Measurements from ENCODE around the gene C3orf22. TPM values are rescaled to one million over a fixed set of nuclear protein-coding genes. Genes with fewer than 3 reads are reported as not detected.

Gene C3orf22
- polyA plus RNA-seq, 1 donor from 2014 or later = not detected

GRCh38 chr3:126519506-126520455 is 39.0 kb downstream of the C3orf22 start:
- Histone ChIP-seq H3F3A (ENCODE audit: insufficient read depth, low read length, poor library complexity, severe bottlenecking) (no peaks in the 10 kb centered on the region), H3K9me3 (ENCODE audit: low read length) (no peaks in the 10 kb centered on the region), H3K9me2 (ENCODE audit: insufficient read depth, low read length) (no peaks in the 10 kb centered on the region), H3K9ac (ENCODE audit: low read length) (no peak overlapping the region), H3K27ac (ENCODE audit: low read length) (no peak overlapping the region), H3K4me3 (ENCODE audit: low read length) (no peak overlapping the region), H3K4me2 (ENCODE audit: low read length) (no peak overlapping the region), H3K27me3 (ENCODE audit: insufficient read depth, low read depth, low read length) (peaks cover 24% of the 10 kb centered on the region), H3K36me3 (ENCODE audit: insufficient read depth, low read length) (no peaks in the 10 kb centered on the region), H4K20me1 (ENCODE audit: insufficient read depth) (no peaks in the 10 kb centered on the region), H2AFZ (ENCODE audit: low read depth, low read length) (no peak overlapping the region), H3K79me2 (replicated peaks; ENCODE audit: insufficient read depth, low read length) (no peaks in the 10 kb centered on the region)
- TF ChIP-seq SMC3 (conservative IDR thresholded peaks at IDR 0.05; ENCODE audit: poor library complexity) (no peak), POLR2AphosphoS5 (IDR thresholded peaks at IDR 0.05) (no peak), MXI1 (conservative IDR thresholded peaks at IDR 0.05; ENCODE audit: poor library complexity, severe bottlenecking) (no peak), TAF1 (IDR thresholded peaks at IDR 0.05; ENCODE audit: low read depth) (no peak), RAD21 (conservative IDR thresholded peaks at IDR 0.05) (no peak), REST (IDR thresholded peaks at IDR 0.05; ENCODE audit: borderline replicate concordance) (no peak), EP300 (conservative IDR thresholded peaks at IDR 0.05; ENCODE audit: poor library complexity, severe bottlenecking) (no peak), EZH2 (IDR thresholded peaks at IDR 0.05; ENCODE audit: borderline replicate concordance, insufficient read depth, low read length, poor library complexity, severe bottlenecking) (no peak), CTCF (IDR thresholded peaks at IDR 0.05; ENCODE audit: poor library complexity, severe bottlenecking) (no peak)

GRCh38 chr3:126518779-126519177 is 40.0 kb downstream of the C3orf22 start:
- Histone ChIP-seq H4K20me1 (ENCODE audit: insufficient read depth) (no peaks in the 10 kb centered on the region), H3K27me3 (ENCODE audit: insufficient read depth, low read depth, low read length) (peaks cover 15% of the 10 kb centered on the region), H3F3A (ENCODE audit: insufficient read depth, low read length, poor library complexity, severe bottlenecking) (no peaks in the 10 kb centered on the region), H3K36me3 (ENCODE audit: insufficient read depth, low read length) (no peaks in the 10 kb centered on the region), H3K9me3 (ENCODE audit: low read length) (no peaks in the 10 kb centered on the region), H3K9ac (ENCODE audit: low read length) (no peak overlapping the region), H3K27ac (ENCODE audit: low read length) (no peak overlapping the region), H3K4me3 (ENCODE audit: low read length) (no peak overlapping the region), H3K79me2 (replicated peaks; ENCODE audit: insufficient read depth, low read length) (no peaks in the 10 kb centered on the region), H2AFZ (ENCODE audit: low read depth, low read length) (no peak overlapping the region), H3K9me2 (ENCODE audit: insufficient read depth, low read length) (no peaks in the 10 kb centered on the region), H3K4me2 (ENCODE audit: low read length) (no peak overlapping the region)
- no peak for TF ChIP-seq TAF1 (IDR thresholded peaks at IDR 0.05; ENCODE audit: low read depth)
- TF ChIP-seq RAD21 (conservative IDR thresholded peaks at IDR 0.05) = no peak
- TF ChIP-seq REST (IDR thresholded peaks at IDR 0.05; ENCODE audit: borderline replicate concordance) = no peak
- TF ChIP-seq SMC3 (conservative IDR thresholded peaks at IDR 0.05; ENCODE audit: poor library complexity) = no peak
- TF ChIP-seq POLR2AphosphoS5 (IDR thresholded peaks at IDR 0.05) = no peak
- no peak for TF ChIP-seq EZH2 (IDR thresholded peaks at IDR 0.05; ENCODE audit: borderline replicate concordance, insufficient read depth, low read length, poor library complexity, severe bottlenecking)
- no peak for TF ChIP-seq MXI1 (conservative IDR thresholded peaks at IDR 0.05; ENCODE audit: poor library complexity, severe bottlenecking)
- TF ChIP-seq EP300 (conservative IDR thresholded peaks at IDR 0.05; ENCODE audit: poor library complexity, severe bottlenecking) = no peak
- TF ChIP-seq CTCF (IDR thresholded peaks at IDR 0.05; ENCODE audit: poor library complexity, severe bottlenecking) = no peak

All from neural cell (in vitro differentiated cells).